ENCODE measurements around the gene TCFL5. TPM values are rescaled to one million over a fixed set of nuclear protein-coding genes. Genes with fewer than 3 reads are reported as not detected.

The TCFL5 gene
- total RNA-seq, 1 donor from 2014 or later = 12.2 TPM

DNA sequence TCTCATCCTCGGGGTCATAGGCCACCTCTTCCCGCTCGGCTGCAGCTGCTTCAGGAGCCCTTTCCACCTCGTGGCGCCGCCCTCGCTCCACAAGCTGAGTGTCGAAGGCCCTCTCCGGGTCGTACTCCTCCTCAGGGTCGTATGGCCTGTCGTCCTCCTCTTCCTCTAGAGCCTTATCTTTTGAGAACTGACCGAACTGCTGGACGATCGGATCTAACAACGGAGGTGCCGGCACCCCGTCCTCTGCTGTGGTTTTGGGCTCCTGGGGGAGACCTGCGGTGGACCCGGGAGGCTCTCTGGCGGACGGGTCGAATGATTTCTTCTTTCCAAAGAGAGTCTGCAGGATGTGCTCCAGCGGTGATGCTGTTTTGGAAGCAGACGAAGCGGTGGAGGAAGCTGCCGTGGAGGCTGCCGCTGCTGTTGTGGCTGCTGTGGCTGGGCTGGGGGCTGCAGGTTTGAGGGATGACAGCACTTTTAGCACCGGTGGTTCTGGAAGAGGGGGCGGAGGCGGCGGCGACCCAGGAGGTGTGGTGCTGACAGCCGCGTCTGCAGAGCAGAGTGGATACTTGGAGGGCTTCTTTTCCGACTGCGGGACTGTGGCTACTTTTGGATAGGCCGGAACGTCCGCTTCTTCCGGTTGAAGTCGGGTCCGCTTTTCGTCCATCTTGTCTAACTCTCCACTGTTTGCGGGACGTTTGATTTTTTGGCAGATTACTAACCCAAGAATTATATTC lies 20.2 kb upstream of the TCFL5 start:
- H3K4me3 Mint-ChIP-seq = no peak overlapping the region
- no peak overlapping the region for H3K27ac Mint-ChIP-seq
- H3K36me3 Mint-ChIP-seq = peaks cover 10% of the 10 kb centered on the region
- H3K9me3 Mint-ChIP-seq = no peaks in the 10 kb centered on the region
- H3K4me1 Mint-ChIP-seq = no peaks in the 10 kb centered on the region
- DNase-seq (ENCODE audit: low spot score in 2 of 2, unreplicated experiment in 2 of 2) = no peak
- no peaks in the 10 kb centered on the region for H3K27me3 Mint-ChIP-seq (ENCODE audit: low read depth)
- TF ChIP-seq, protein P1, sequence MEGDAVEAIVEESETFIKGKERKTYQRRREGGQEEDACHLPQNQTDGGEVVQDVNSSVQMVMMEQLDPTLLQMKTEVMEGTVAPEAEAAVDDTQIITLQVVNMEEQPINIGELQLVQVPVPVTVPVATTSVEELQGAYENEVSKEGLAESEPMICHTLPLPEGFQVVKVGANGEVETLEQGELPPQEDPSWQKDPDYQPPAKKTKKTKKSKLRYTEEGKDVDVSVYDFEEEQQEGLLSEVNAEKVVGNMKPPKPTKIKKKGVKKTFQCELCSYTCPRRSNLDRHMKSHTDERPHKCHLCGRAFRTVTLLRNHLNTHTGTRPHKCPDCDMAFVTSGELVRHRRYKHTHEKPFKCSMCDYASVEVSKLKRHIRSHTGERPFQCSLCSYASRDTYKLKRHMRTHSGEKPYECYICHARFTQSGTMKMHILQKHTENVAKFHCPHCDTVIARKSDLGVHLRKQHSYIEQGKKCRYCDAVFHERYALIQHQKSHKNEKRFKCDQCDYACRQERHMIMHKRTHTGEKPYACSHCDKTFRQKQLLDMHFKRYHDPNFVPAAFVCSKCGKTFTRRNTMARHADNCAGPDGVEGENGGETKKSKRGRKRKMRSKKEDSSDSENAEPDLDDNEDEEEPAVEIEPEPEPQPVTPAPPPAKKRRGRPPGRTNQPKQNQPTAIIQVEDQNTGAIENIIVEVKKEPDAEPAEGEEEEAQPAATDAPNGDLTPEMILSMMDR (IDR thresholded peaks at IDR 0.05; ENCODE audit: unreplicated experiment) = no peak

DNA sequence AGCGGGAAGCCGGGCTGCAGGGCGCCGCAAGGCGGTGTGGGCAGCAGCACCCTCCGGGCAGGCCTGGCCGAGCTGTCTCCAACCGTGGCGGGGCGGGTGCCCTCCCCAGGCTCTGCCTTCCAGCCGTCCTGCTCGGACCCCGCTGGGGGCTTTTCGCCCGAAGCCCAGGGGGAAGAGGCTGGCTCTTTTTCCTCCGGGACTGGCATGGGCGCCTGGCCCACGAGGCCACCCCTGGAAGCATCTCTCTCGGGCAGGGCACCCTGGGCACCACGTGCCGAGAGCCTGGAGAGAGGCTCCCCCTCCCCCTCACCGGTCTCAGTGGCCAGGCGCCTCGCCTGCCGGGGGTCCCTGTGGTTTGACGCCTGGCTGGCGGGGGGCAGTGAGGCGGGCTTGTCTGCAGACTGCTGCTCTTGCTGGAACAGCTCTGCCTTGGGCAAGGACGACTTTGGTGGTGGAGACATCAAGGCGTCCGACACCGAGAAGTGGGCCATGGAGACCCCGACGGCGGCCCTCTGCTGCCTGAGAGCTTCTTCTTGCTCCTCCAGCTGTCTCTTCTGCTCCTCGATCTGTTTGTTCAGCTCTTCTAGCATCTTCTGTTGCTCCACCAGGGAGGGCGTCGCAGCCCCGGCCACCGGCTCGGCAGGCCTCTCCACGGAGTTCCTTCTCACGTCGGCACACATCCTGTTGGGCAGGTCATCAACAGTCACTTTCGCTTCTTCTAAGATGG lies 19.5 kb upstream of the TCFL5 start:
- Mint-ChIP-seq H3K27me3 (ENCODE audit: low read depth) (no peaks in the 10 kb centered on the region), H3K4me3 (no peak overlapping the region), H3K4me1 (peaks cover under 1% of the 10 kb centered on the region), H3K27ac (no peak overlapping the region), H3K9me3 (no peaks in the 10 kb centered on the region), H3K36me3 (peaks cover 10% of the 10 kb centered on the region)
- TF ChIP-seq, protein P1 (IDR thresholded peaks at IDR 0.05; ENCODE audit: unreplicated experiment) = no peak
- DNase-seq (ENCODE audit: low spot score in 2 of 2, unreplicated experiment in 2 of 2) = no peak

DNA sequence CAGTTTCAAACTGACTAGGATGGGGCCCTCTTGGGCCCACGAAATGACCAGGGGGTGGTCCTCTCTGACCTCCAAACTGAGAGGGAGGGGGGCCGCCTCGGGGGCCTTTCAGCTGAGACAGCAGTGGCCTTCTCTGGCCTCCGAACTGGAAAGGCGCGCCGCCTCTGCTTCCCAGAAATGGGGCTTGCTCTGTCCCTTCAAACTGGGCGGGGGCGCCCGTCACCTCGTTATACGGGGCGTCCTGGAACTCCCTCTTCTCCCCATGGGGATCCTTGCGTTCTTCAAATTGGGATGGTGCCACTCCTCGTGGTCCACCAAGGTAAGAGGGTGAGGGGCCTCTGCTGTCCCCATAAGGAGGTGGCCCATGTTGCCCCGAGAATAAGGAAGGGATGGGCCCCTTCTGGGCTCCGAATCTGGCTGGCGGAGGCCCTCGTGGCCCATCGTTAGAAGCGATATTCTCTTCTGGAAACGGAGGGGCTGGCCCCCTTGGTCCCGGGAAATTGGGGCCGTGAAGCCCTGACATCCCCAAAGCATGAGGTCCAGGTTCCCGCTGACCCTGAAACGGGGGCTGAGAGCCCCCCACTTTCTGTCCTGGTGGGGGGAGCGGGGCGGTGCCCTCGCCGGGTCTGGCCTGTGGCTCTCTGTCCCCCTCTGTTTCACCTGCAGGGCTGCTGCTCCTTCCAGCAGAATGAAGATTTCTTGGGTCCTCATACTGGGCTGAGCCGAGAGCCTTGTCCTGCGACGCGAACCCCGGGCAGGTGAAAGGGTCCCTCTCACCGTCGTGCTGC lies 18.7 kb upstream of the TCFL5 start:
- Mint-ChIP-seq H3K27ac (no peak overlapping the region), H3K9me3 (no peaks in the 10 kb centered on the region), H3K4me3 (no peak overlapping the region), H3K27me3 (ENCODE audit: low read depth) (no peaks in the 10 kb centered on the region), H3K4me1 (peaks cover 8% of the 10 kb centered on the region), H3K36me3 (peaks cover 10% of the 10 kb centered on the region)
- TF ChIP-seq, protein P1 (IDR thresholded peaks at IDR 0.05; ENCODE audit: unreplicated experiment) = no peak
- DNase-seq (ENCODE audit: low spot score in 2 of 2, unreplicated experiment in 2 of 2) = no peak

- DNase-seq (ENCODE audit: low spot score in 2 of 2, unreplicated experiment in 2 of 2) = no peak
- TF ChIP-seq, protein P1 (IDR thresholded peaks at IDR 0.05; ENCODE audit: unreplicated experiment) = no peak
- H3K4me3 Mint-ChIP-seq = no peak overlapping the region
- peaks cover 10% of the 10 kb centered on the region for H3K36me3 Mint-ChIP-seq
- no peak overlapping the region for H3K27ac Mint-ChIP-seq
- H3K9me3 Mint-ChIP-seq = no peaks in the 10 kb centered on the region
- peaks cover 12% of the 10 kb centered on the region for H3K4me1 Mint-ChIP-seq
- H3K27me3 Mint-ChIP-seq (ENCODE audit: low read depth) = no peaks in the 10 kb centered on the region
These were observed 17.9 kb upstream of the TCFL5 start for GRCh38 chr20:62879275-62880146.

All from mesothelial cell of epicardium (in vitro differentiated cells).